GM18519 (cell line): Measurements from ENCODE around the gene IRGM.
"Not testable (repeated sequence)": the region's sequence is repeated elsewhere in the genome, so short reads cannot be mapped to it uniquely, and the experiment has no call there.

Experiments
- ATAC-seq: cut with Tn5 transposase; IDR thresholded peaks from one replicate; pipeline ENCODE4 v1.9.1; 2021; ENCODE audit warnings: mild to moderate bottlenecking, moderate library complexity; ENCODE audit not compliant: unreplicated experiment, low FRiP score

IRGM gene

GRCh38 chr5:150846308-150846653, at the start of gene IRGM:
Gene IRGM, plus strand, starts transcription at chr5:150846521. Its CDS starts 1,603 bp downstream, at chr5:150848124.
- ATAC-seq = not testable (repeated sequence)

GRCh38 chr5:150797384-150797783, 48.9 kb upstream of the IRGM start:
- ATAC-seq = no peak

- ATAC-seq = no peak
Measured at GRCh38 chr5:150801117-150801927, 45.0 kb upstream of the IRGM start.

GRCh38 chr5:150804388-150804787, 41.9 kb upstream of the IRGM start:
- ATAC-seq = no peak

GRCh38 chr5:150809363-150809762, 37.0 kb upstream of the IRGM start:
- no peak for ATAC-seq

GRCh38 chr5:150815010-150815409, 31.3 kb upstream of the IRGM start:
- ATAC-seq = no peak

- no peak for ATAC-seq
Measured at GRCh38 chr5:150816946-150817345, 29.4 kb upstream of the IRGM start.

GRCh38 chr5:150829744-150830143, 16.6 kb upstream of the IRGM start:
- ATAC-seq = no peak

- ATAC-seq = not testable (repeated sequence)
Measured at GRCh38 chr5:150831821-150832220, 14.5 kb upstream of the IRGM start.

- no peak for ATAC-seq
Measured at GRCh38 chr5:150836064-150836463, 10.3 kb upstream of the IRGM start.

GRCh38 chr5:150836703-150837102, 9.6 kb upstream of the IRGM start:
- no peak for ATAC-seq

- not testable (repeated sequence) for ATAC-seq
Measured at GRCh38 chr5:150845185-150845859, 999 bp upstream of the IRGM start.

GRCh38 chr5:150846654-150847333, 473 bp downstream of the IRGM start:
- peak; percentile 85 for ATAC-seq

- ATAC-seq = no peak
Measured at GRCh38 chr5:150847334-150847695, 994 bp downstream of the IRGM start.

GRCh38 chr5:150848271-150848670, 1.9 kb downstream of the IRGM start:
- no peak for ATAC-seq

- no peak for ATAC-seq
Measured at GRCh38 chr5:150851039-150851438, 4.7 kb downstream of the IRGM start.

GRCh38 chr5:150853561-150853960, 7.2 kb downstream of the IRGM start:
- ATAC-seq = no peak

- not testable (repeated sequence) for ATAC-seq
Measured at GRCh38 chr5:150856700-150857099, 10.4 kb downstream of the IRGM start.

- ATAC-seq = no peak
Measured at GRCh38 chr5:150860246-150860821, 14.0 kb downstream of the IRGM start.

- ATAC-seq = no peak
Measured at GRCh38 chr5:150862070-150862469, 15.7 kb downstream of the IRGM start.

GRCh38 chr5:150879358-150879757, 33.0 kb downstream of the IRGM start:
- no peak for ATAC-seq
